Measurements from ENCODE around the gene JADE2.

- TF ChIP-seq GATA2 (IDR thresholded peaks at IDR 0.05; ENCODE audit: low read depth, low read length) (no peak), GATA3 (IDR thresholded peaks at IDR 0.05; ENCODE audit: low read depth, low read length) (no peak)
Measured at GRCh38 chr5:134504629-134505300, 20.7 kb upstream of the JADE2 start.
